HCT116 (cell line): ENCODE results near the gene TMBIM6.

Source experiments
- CTCF ChIP-seq, 3 experiments: fragments of 200-600 bp in 1 of 3; sonication (generic) in 1 of 3; IDR thresholded peaks in 2 of 3; conservative IDR thresholded peaks in 1 of 3; 2 replicates each; pipeline ENCODE4 v1.5.1; 2012 to 2017; ENCODE audit warnings: low read depth in 2 of 3, low read length in 2 of 3, antibody characterized with exemption in 1 of 3, borderline replicate concordance in 1 of 3, control low read depth in 1 of 3, mild to moderate bottlenecking in 1 of 3, mixed read lengths in 1 of 3, mixed run types in 1 of 3, moderate library complexity in 1 of 3; ENCODE audit not compliant: insufficient read depth in 1 of 3
- EGR1 ChIP-seq: IDR thresholded peaks from 2 replicates; pipeline ENCODE4 v1.6.1; 2012; ENCODE audit warnings: low read depth
- POLR2A ChIP-seq: IDR thresholded peaks from 2 replicates; pipeline ENCODE4 v1.7.0; 2011; ENCODE audit warnings: borderline replicate concordance; ENCODE audit not compliant: insufficient read depth, insufficient read length; ENCODE audit errors: extremely low read depth
- POLR2AphosphoS5 ChIP-seq: IDR thresholded peaks from 2 replicates; pipeline ENCODE4 v1.6.1; 2011; ENCODE audit warnings: mild to moderate bottlenecking, low read depth, low read length, moderate library complexity
- RAD21 ChIP-seq: IDR thresholded peaks from 2 replicates; pipeline ENCODE4 v1.6.1; 2012; ENCODE audit warnings: low read depth, mild to moderate bottlenecking
- SP1 ChIP-seq: IDR thresholded peaks from 2 replicates; pipeline ENCODE4 v1.6.1; 2012; ENCODE audit warnings: low read depth
- YY1 ChIP-seq: IDR thresholded peaks from 2 replicates; pipeline ENCODE4 v1.6.1; 2011; ENCODE audit warnings: low read length, low read depth, moderate library complexity, mild to moderate bottlenecking; ENCODE audit not compliant: insufficient replicate concordance; ENCODE audit errors: extremely low read depth
- ZBTB33 ChIP-seq: IDR thresholded peaks from 2 replicates; pipeline ENCODE4 v1.6.1; 2011; ENCODE audit warnings: mild to moderate bottlenecking, low read length, moderate library complexity; ENCODE audit not compliant: insufficient replicate concordance; ENCODE audit errors: extremely low read depth
- ZFX ChIP-seq: fragments of 450-650 bp; IDR thresholded peaks from 2 replicates; pipeline ENCODE4 v1.6.1; 2017

GRCh38 chr12:49750996-49751393 lies 9.6 kb downstream of the TMBIM6 start:
- no peak for TF ChIP-seq CTCF (IDR thresholded peaks at IDR 0.05 in 2 of 3, conservative IDR thresholded peaks at IDR 0.05 in 1 of 3; ENCODE audit: borderline replicate concordance in 1 of 3, insufficient read depth in 1 of 3, low read depth in 2 of 3, low read length in 2 of 3)
- TF ChIP-seq ZFX, result no peak
- no peak for TF ChIP-seq POLR2A
- TF ChIP-seq YY1, result no peak
- no peak for TF ChIP-seq RAD21
- no peak for TF ChIP-seq EGR1
- TF ChIP-seq POLR2AphosphoS5, result no peak
- no peak for TF ChIP-seq ZBTB33
- no peak for TF ChIP-seq SP1
